ENCODE measurements around the gene RPAP3.

Gene RPAP3

GRCh38 chr12:47747596-47748506 is 42.0 kb upstream of the RPAP3 start:
- H3K9me3 Mint-ChIP-seq = no peaks in the 10 kb centered on the region
- CTCF ChIA-PET = interaction anchor here (1.4 to 14.2 kb wide), 4 partner anchors 8 to 91 kb away, joined by 4 to 597 read pairs (median 376); partner anchors contain the start of genes RAPGEF3 and SLC48A1
- no peaks in the 10 kb centered on the region for H3K4me1 Mint-ChIP-seq
- no peak overlapping the region for H3K4me3 Mint-ChIP-seq
- no peak overlapping the region for H3K27ac Mint-ChIP-seq
- H3K36me3 Mint-ChIP-seq = no peaks in the 10 kb centered on the region
- DNase-seq = no peak
- H3K27me3 Mint-ChIP-seq = peaks cover 72% of the 10 kb centered on the region

- no peaks in the 10 kb centered on the region for H3K4me1 Mint-ChIP-seq
- H3K9me3 Mint-ChIP-seq = no peaks in the 10 kb centered on the region
- H3K4me3 Mint-ChIP-seq = no peak overlapping the region
- DNase-seq = no peak
- H3K27me3 Mint-ChIP-seq = peaks cover 70% of the 10 kb centered on the region
- H3K27ac Mint-ChIP-seq = no peak overlapping the region
- no peaks in the 10 kb centered on the region for H3K36me3 Mint-ChIP-seq
- CTCF ChIA-PET = interaction anchor here (1.4 to 14.2 kb wide), 4 partner anchors 8 to 92 kb away, joined by 4 to 597 read pairs (median 376); partner anchors contain the start of genes RAPGEF3 and SLC48A1
Measured at GRCh38 chr12:47747126-47747525, 41.3 kb upstream of the RPAP3 start.

GRCh38 chr12:47746523-47746922 is 40.7 kb upstream of the RPAP3 start:
- CTCF ChIA-PET = interaction anchor here (9.8 to 14.2 kb wide), 3 partner anchors 9 to 92 kb away, joined by 207 to 597 read pairs (median 544); partner anchors contain the start of genes RAPGEF3 and SLC48A1
- H3K4me1 Mint-ChIP-seq = peaks cover 4% of the 10 kb centered on the region
- H3K27ac Mint-ChIP-seq = no peak overlapping the region
- no peaks in the 10 kb centered on the region for H3K36me3 Mint-ChIP-seq
- no peak for DNase-seq
- peaks cover 67% of the 10 kb centered on the region for H3K27me3 Mint-ChIP-seq
- H3K4me3 Mint-ChIP-seq = no peak overlapping the region
- H3K9me3 Mint-ChIP-seq = no peaks in the 10 kb centered on the region

DNA sequence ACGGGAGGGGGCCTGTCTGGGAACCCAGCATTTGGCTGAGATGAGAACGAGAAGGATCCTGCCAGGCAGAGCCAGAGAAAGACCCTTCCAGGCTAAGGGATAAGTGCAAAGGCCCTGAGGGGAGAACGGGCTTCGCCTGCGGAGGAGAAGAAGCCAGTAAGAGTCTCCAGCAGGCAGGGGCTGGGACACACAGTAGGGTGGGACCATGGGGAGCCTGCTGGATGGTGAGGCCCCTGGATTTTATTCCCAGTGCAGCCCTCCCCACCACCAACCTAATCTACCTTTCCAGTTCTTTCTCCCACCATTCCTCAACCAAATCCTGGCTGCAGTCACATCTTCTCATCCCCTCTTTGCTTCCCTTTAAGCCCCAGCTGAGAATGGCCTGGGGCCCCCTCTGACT is 40.2 kb upstream of the RPAP3 start:
- H3K9me3 Mint-ChIP-seq = no peaks in the 10 kb centered on the region
- H3K4me3 Mint-ChIP-seq = no peak overlapping the region
- no peak overlapping the region for H3K27ac Mint-ChIP-seq
- H3K36me3 Mint-ChIP-seq = no peaks in the 10 kb centered on the region
- H3K4me1 Mint-ChIP-seq = peaks cover 8% of the 10 kb centered on the region
- H3K27me3 Mint-ChIP-seq = peaks cover 67% of the 10 kb centered on the region
- no peak for DNase-seq
- CTCF ChIA-PET = interaction anchor here (5.9 to 14.2 kb wide), 4 partner anchors 9 to 93 kb away, joined by 76 to 597 read pairs (median 376); partner anchors contain the start of genes RAPGEF3 and SLC48A1

DNA sequence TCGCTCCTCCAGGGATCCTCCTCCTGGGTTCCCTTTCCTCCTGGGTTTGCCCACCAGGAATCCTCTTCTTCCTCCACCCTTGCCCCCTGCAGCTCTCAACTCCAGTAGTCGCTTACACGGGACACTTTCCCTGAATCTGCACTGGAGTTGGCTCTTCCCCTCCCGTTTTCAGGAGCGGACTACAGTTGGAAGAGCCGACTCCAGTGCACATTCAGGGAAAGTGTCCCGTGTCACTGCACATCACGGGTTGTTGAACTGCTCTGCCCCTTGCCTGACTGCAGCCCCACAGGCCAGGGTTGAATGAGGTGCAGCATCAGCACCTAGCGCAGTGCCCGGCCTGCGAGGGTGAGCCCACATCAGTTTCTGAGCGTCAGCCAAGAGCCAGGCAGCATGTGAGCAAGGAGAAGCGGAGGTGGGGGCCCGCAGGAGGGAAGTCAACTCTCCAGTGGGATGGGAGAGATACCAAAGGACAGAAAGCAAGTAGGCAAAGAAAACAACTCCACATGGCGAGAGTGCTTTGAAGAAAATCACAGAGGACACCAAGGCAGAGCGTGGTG is 39.7 kb upstream of the RPAP3 start:
- Mint-ChIP-seq H3K27me3 (peaks cover 67% of the 10 kb centered on the region), H3K4me1 (peaks cover 8% of the 10 kb centered on the region), H3K27ac (no peak overlapping the region), H3K4me3 (no peak overlapping the region), H3K36me3 (no peaks in the 10 kb centered on the region), H3K9me3 (no peaks in the 10 kb centered on the region)
- CTCF ChIA-PET = interaction anchor here (1.4 to 14.2 kb wide), 8 partner anchors 10 to 205 kb away, joined by 3 to 597 read pairs (median 62); partner anchors contain the start of genes RAPGEF3 and SLC48A1
- no peak for DNase-seq

GRCh38 chr12:47744778-47745436 is 39.1 kb upstream of the RPAP3 start:
- Mint-ChIP-seq H3K9me3 (no peaks in the 10 kb centered on the region), H3K4me3 (no peak overlapping the region), H3K4me1 (peaks cover 8% of the 10 kb centered on the region), H3K27ac (no peak overlapping the region), H3K36me3 (no peaks in the 10 kb centered on the region), H3K27me3 (peaks cover 67% of the 10 kb centered on the region)
- no peak for DNase-seq
- CTCF ChIA-PET = interaction anchor here (0.7 to 14.2 kb wide), 18 partner anchors 11 to 206 kb away, joined by 3 to 597 read pairs (median 10); partner anchors contain the start of genes RAPGEF3 and SLC48A1

DNA sequence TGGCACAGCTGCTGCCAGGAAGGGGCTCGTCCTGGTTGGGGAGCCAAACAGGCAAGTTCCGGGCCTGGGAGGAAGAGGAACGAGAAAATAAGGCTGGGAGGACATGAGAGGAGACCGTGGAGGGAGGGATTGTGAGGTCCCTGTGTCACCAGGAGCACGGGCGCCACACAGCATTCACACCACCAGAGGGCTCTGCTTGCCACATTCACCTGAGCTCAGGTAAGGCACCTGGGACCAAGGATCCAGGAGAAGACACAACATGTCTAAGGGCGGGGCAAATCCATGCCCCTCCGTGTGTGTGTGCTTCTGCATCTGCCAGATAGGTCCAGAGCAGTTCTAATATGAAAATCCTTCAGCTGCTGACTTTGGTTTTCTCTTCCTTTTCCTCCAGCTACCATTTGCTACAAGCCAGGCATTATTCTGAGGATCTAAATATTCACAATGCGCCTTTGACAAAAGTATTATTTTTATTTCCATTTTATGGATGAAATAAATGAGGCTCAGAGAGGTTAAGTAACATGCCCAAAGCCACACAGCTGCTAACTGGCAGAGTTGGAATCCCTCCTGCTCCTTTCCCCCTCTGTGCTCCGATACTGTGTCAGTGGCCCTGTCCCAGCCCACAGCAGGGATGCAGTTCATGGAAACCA is 38.3 kb upstream of the RPAP3 start:
- CTCF ChIA-PET = interaction anchor here (0.7 to 14.2 kb wide), 25 partner anchors 11 to 414 kb away, joined by 3 to 597 read pairs (median 4); partner anchors contain the start of genes ASB8, ENDOU, RAPGEF3 and SLC48A1
- Mint-ChIP-seq H3K36me3 (no peaks in the 10 kb centered on the region), H3K4me3 (no peak overlapping the region), H3K27me3 (peaks cover 69% of the 10 kb centered on the region), H3K9me3 (no peaks in the 10 kb centered on the region), H3K27ac (no peak overlapping the region), H3K4me1 (peaks cover 8% of the 10 kb centered on the region)
- peak; percentile 81 for DNase-seq

- H3K36me3 Mint-ChIP-seq = no peaks in the 10 kb centered on the region
- H3K4me1 Mint-ChIP-seq = peaks cover 8% of the 10 kb centered on the region
- H3K27ac Mint-ChIP-seq = no peak overlapping the region
- no peaks in the 10 kb centered on the region for H3K9me3 Mint-ChIP-seq
- DNase-seq = no peak
- no peak overlapping the region for H3K4me3 Mint-ChIP-seq
- peaks cover 67% of the 10 kb centered on the region for H3K27me3 Mint-ChIP-seq
- CTCF ChIA-PET = interaction anchor here (0.8 to 14.2 kb wide), 32 partner anchors 11 to 447 kb away, joined by 3 to 597 read pairs (median 4); partner anchors contain the start of genes ASB8, ENDOU, RAPGEF3 and SLC48A1
Measured at GRCh38 chr12:47743311-47743860, 37.6 kb upstream of the RPAP3 start.

DNA sequence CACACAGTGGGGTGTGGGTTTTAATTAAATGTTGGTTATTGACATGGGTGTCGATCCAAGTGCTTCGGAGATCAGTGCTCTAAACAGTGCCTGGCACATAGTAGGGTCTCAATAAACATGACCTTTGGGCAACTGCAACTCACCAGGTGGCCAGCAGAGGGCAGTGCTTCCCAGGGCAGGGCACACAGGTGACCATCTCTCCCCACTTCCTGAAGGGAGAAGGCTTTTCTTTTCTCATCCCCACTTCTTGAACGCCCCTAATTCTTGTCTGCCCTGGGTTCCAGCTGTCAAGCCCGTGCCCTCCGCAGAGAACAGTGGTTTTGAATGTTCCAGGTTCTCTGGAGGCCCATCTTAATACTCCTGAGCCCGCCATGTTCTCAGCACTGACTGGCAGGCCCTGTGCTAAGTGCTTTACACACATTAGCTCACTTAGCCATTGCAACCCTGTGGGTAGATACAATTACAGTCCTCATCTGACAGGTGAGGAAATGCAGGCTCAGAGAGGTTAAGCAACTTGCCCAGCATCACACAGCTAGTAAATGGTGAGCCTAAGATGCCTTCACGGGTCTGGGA is 36.5 kb upstream of the RPAP3 start:
- DNase-seq = peak; percentile 86
- Mint-ChIP-seq H3K27me3 (peaks cover 64% of the 10 kb centered on the region), H3K4me1 (peaks cover 8% of the 10 kb centered on the region), H3K27ac (no peak overlapping the region), H3K36me3 (no peaks in the 10 kb centered on the region), H3K9me3 (no peaks in the 10 kb centered on the region), H3K4me3 (no peak overlapping the region)
- CTCF ChIA-PET = interaction anchor here (0.6 to 14.2 kb wide), 38 partner anchors 10 to 1261 kb away, joined by 3 to 597 read pairs (median 5); partner anchors contain the start of genes ASB8, ENDOU, RAPGEF3 and SLC48A1

DNA sequence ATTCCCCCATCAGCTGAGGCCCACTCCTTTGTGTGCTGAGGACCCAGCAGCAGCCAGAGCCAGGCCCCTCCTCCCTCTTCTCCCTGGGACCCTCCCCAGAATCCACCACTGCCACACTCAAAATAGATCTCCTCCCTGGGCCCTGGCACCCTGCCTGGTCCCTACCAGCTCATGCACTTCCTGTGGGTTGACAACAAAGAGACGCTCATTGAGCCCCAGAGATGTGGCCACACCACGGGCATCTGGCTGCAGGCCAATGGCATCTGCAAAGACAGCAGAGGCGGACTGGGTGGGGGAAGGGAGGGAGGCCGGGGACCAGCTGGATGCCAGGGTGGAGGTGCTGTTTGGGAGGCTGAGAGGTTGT is 35.5 kb upstream of the RPAP3 start:
- Mint-ChIP-seq H3K4me3 (no peak overlapping the region), H3K36me3 (no peaks in the 10 kb centered on the region), H3K4me1 (peaks cover 8% of the 10 kb centered on the region), H3K9me3 (no peaks in the 10 kb centered on the region), H3K27ac (no peak overlapping the region), H3K27me3 (peaks cover 57% of the 10 kb centered on the region)
- DNase-seq = peak; percentile 54
- CTCF ChIA-PET = interaction anchor here (0.5 to 14.2 kb wide), 25 partner anchors 9 to 708 kb away, joined by 3 to 597 read pairs (median 5); partner anchors contain the start of genes ENDOU, RAPGEF3 and SLC48A1

GRCh38 chr12:47740606-47741339 is 34.9 kb upstream of the RPAP3 start:
- no peaks in the 10 kb centered on the region for H3K36me3 Mint-ChIP-seq
- no peak overlapping the region for H3K4me3 Mint-ChIP-seq
- H3K27me3 Mint-ChIP-seq = peaks cover 52% of the 10 kb centered on the region
- H3K27ac Mint-ChIP-seq = no peak overlapping the region
- DNase-seq = no peak
- H3K9me3 Mint-ChIP-seq = no peaks in the 10 kb centered on the region
- peaks cover 8% of the 10 kb centered on the region for H3K4me1 Mint-ChIP-seq
- CTCF ChIA-PET = interaction anchor here (1.1 to 14.2 kb wide), 16 partner anchors 9 to 220 kb away, joined by 3 to 597 read pairs (median 18); partner anchors contain the start of genes ENDOU, RAPGEF3 and SLC48A1

DNA sequence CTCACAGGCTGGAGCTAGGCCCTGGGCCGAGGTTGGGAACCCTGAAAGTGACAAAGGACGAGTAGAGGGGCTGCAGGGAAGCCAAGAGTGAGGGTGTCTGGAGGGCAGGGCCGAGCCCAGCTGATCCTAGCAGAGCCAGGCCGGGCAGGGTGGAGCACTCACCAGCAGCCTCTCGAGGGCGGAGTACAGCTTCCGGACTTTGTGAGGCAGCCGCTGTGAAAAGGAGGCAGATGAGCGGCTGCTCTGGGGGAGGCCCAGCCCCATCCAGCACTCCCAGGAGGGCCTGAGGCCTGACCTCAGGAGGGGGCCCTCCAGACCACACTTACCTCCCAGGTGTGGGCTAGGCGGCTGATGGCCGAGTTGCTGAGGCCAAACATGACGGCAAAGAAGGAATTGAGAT is 34.1 kb upstream of the RPAP3 start:
- Mint-ChIP-seq H3K4me1 (peaks cover 8% of the 10 kb centered on the region), H3K9me3 (no peaks in the 10 kb centered on the region), H3K36me3 (no peaks in the 10 kb centered on the region), H3K4me3 (no peak overlapping the region), H3K27me3 (peaks cover 44% of the 10 kb centered on the region), H3K27ac (no peak overlapping the region)
- CTCF ChIA-PET = interaction anchor here (1.6 to 14.2 kb wide), 6 partner anchors 8 to 207 kb away, joined by 3 to 597 read pairs (median 157); partner anchors contain the start of genes RAPGEF3 and SLC48A1
- no peak for DNase-seq

All from activated naive CD4-positive, alpha-beta T cell treated with anti-CD3 and anti-CD28 coated beads, Interleukin-2, amount 10 ng/mL, durations not matched to agents 7 days and 5 days (primary cell).